ENCODE data around the gene LOXL3.

Gene LOXL3

GRCh38 chr2:74497777-74498499 is 55.8 kb downstream of the LOXL3 start:
- Histone ChIP-seq H2AFZ (ENCODE audit: low read depth, low read length, severe bottlenecking) (no peak overlapping the region), H4K20me1 (ENCODE audit: low read depth, low read length) (no peaks in the 10 kb centered on the region), H3K9me3 (ENCODE audit: insufficient read depth, low read length) (no peaks in the 10 kb centered on the region), H3F3A (ENCODE audit: insufficient read depth) (no peaks in the 10 kb centered on the region), H3K9ac (ENCODE audit: low read length) (no peak overlapping the region), H3K27me3 (ENCODE audit: low read length) (no peaks in the 10 kb centered on the region), H3K36me3 (ENCODE audit: low read length) (no peaks in the 10 kb centered on the region), H3K4me3 (ENCODE audit: insufficient read depth, low read length, poor library complexity, severe bottlenecking) (no peak overlapping the region), H3K9me2 (replicated peaks; ENCODE audit: insufficient read depth, low read length) (no peaks in the 10 kb centered on the region), H3K79me2 (ENCODE audit: insufficient read depth, low read length) (no peaks in the 10 kb centered on the region), H3K27ac (ENCODE audit: low read depth, low read length) (no peak overlapping the region), H3K4me2 (ENCODE audit: low read depth, low read length, poor library complexity, severe bottlenecking) (no peak overlapping the region)
- TF ChIP-seq CTCF (IDR thresholded peaks at IDR 0.05; ENCODE audit: insufficient read depth, low read length, poor library complexity, severe bottlenecking) (no peak), EZH2phosphoT487 (conservative IDR thresholded peaks at IDR 0.05; ENCODE audit: low read length) (no peak)

GRCh38 chr2:74496997-74497776 is 56.6 kb downstream of the LOXL3 start:
- H3K4me2 ChIP-seq (ENCODE audit: low read depth, low read length, poor library complexity, severe bottlenecking), result no peak overlapping the region
- no peaks in the 10 kb centered on the region for H3K79me2 ChIP-seq (ENCODE audit: insufficient read depth, low read length)
- H3K36me3 ChIP-seq (ENCODE audit: low read length), result no peaks in the 10 kb centered on the region
- TF ChIP-seq EZH2phosphoT487 (conservative IDR thresholded peaks at IDR 0.05; ENCODE audit: low read length) (no peak), CTCF (IDR thresholded peaks at IDR 0.05; ENCODE audit: insufficient read depth, low read length, poor library complexity, severe bottlenecking) (no peak)
- no peaks in the 10 kb centered on the region for H3K27me3 ChIP-seq (ENCODE audit: low read length)
- H3K4me3 ChIP-seq (ENCODE audit: insufficient read depth, low read length, poor library complexity, severe bottlenecking), result no peak overlapping the region
- no peak overlapping the region for H3K9ac ChIP-seq (ENCODE audit: low read length)
- H2AFZ ChIP-seq (ENCODE audit: low read depth, low read length, severe bottlenecking), result no peak overlapping the region
- H3K27ac ChIP-seq (ENCODE audit: low read depth, low read length), result no peak overlapping the region
- no peaks in the 10 kb centered on the region for H3K9me3 ChIP-seq (ENCODE audit: insufficient read depth, low read length)
- H3K9me2 ChIP-seq (replicated peaks; ENCODE audit: insufficient read depth, low read length), result no peaks in the 10 kb centered on the region
- no peaks in the 10 kb centered on the region for H4K20me1 ChIP-seq (ENCODE audit: low read depth, low read length)
- H3F3A ChIP-seq (ENCODE audit: insufficient read depth), result no peaks in the 10 kb centered on the region

- Histone ChIP-seq H3K9me2 (replicated peaks; ENCODE audit: insufficient read depth, low read length) (no peaks in the 10 kb centered on the region), H3K4me2 (ENCODE audit: low read depth, low read length, poor library complexity, severe bottlenecking) (no peak overlapping the region), H3K36me3 (ENCODE audit: low read length) (no peaks in the 10 kb centered on the region), H3K79me2 (ENCODE audit: insufficient read depth, low read length) (no peaks in the 10 kb centered on the region), H3K4me3 (ENCODE audit: insufficient read depth, low read length, poor library complexity, severe bottlenecking) (no peak overlapping the region), H3K27ac (ENCODE audit: low read depth, low read length) (no peak overlapping the region), H3F3A (ENCODE audit: insufficient read depth) (no peaks in the 10 kb centered on the region), H3K9ac (ENCODE audit: low read length) (no peak overlapping the region), H2AFZ (ENCODE audit: low read depth, low read length, severe bottlenecking) (no peak overlapping the region), H4K20me1 (ENCODE audit: low read depth, low read length) (no peaks in the 10 kb centered on the region), H3K27me3 (ENCODE audit: low read length) (no peaks in the 10 kb centered on the region), H3K9me3 (ENCODE audit: insufficient read depth, low read length) (no peaks in the 10 kb centered on the region)
- TF ChIP-seq EZH2phosphoT487 (conservative IDR thresholded peaks at IDR 0.05; ENCODE audit: low read length) (no peak), CTCF (IDR thresholded peaks at IDR 0.05; ENCODE audit: insufficient read depth, low read length, poor library complexity, severe bottlenecking) (no peak)
Observed at GRCh38 chr2:74495440-74495839, 58.3 kb downstream of the LOXL3 start.
